Effector CD4-positive, alpha-beta T cell (primary cell): ENCODE measurements around the gene PTN.
"Not testable (repeated sequence)": the region's sequence is repeated elsewhere in the genome, so short reads cannot be mapped to it uniquely, and the experiment has no call there.

Experiments used
- DNase-seq: peaks from one replicate; pipeline ENCODE4 v3.0.0-alpha.2; 2020

PTN gene

DNA sequence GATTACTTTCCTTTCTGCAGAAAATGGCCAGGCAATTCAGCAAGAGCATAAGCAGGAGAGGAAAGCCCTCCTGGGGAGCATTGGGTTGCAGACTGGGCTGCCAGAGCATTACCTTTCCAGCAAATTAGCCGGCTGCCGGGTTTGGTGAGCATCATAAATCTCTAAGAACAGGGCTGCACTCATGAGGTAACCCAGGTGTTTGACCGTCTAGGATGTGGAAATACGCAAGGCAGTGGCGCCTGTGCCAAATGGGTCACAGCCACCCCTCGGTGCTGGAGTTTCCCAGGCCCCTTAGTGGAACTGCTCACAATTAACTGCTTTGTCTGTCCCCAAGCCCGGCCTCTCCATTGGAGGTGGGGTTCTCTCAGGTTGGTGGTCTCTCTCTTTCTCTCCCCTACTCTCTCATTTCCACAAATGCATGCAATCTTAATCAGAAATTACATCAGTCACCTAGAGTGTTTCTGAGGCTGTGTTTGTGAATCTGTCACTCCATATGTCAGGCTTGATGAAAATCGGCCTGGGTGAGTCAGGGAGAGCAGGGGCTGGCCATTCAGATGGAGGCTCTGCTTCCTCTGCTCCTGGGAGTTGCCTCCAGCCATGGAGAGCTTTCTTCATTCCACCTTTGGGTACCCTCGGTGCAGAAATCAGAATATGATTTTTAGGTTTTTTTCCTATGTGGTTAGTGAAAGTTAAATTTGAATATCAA lies 26.7 kb downstream of the PTN start:
- no peak for DNase-seq

DNA sequence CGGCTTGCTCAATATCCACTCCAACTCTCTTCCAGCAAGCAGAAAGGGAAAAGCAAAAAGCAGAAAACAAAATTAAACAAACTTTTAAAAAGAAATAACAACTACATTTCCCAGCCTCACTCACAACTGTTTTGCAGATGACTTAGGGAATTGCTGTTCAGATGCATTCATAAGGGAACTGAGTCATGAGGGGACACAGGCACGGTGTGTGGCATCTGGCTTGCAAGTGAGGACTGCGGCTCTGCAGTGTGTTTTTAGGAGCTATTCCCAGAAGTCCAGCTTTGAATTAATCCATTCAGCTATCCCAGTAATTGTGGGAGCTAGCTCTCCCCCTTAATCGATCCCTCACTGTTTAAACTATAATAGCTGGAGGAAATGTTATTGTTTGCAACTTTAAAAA lies 30.3 kb downstream of the PTN start:
- DNase-seq, result no peak

DNA sequence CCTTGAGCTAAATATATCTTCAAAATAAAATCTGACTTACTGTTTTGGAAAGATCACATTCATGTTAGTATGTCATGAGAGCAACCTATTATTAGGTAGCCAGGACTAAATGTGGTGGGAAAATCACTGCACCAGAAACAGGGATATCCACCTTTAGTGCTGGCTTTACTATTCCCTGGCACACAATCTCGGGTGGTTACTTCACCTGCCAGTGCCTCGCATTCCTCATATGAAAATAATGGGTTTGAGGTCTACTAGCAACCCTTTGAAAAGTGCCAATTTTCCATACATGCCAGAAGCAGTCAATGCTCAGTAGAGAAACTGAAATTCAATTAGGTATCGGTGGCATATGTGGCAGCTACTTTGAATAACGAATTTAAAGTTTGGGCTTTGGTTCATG lies 36.8 kb downstream of the PTN start:
- no peak for DNase-seq

DNA sequence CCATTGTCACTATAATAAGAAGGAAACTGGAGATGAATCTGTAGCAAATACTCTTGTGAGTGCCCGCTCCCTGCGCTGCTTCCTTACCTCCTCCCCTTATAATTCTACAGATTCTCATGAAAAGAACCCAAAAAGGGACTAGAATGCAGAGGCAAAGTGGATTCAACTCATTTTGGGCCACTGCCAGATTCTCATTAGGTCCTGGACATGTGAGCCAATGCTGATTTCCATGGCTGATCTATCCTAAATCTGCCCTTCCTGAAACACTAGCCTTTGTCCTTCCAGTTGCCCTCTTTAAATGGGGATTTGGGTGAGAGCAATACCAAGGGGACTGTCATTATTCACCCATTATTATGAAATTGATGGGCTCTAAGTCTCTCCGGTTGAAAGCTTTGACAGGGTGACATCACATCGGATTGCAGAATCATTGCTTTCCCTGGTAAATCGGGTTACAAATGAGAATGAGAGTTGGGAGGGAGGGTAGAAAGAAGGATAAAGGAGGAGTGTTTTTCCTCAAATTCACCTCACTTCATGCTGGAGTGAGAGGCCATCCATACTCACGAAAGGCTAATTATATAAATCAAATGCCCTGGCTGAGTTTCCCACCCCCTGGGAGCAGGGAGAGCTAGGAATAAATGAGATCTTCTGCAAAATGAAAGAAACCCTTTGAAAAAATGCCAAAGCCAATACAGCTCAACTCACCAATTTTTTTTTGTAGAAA lies 37.5 kb downstream of the PTN start:
- DNase-seq, result no peak

DNA sequence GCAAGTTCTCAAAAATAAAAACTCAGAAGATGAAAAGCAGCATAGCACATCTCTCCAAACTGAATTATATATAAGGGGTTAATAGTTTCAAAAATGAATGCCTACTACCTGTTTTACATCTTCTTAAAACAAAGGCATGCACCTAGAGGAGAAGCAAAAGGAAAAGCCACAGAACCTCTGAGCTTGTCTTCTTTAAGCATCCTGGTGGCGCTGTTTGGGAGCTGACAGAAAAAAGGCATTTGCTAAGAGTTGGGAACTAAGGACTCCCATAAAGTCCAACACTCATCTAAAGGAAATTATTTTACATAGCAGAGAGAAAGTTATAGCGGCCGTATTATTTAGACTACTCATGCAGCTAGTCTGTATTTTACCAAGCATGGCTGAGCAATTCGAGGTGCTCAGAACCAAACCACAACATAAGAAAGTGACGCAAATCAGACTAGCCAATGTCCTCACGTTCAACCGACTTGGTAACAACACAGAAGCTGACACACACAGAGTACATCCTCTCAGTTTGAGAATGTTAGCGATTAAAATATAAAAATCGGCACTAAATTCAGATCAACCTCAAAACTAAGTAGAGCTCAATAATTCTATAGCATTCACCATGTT lies 38.8 kb downstream of the PTN start:
- no peak for DNase-seq

DNA sequence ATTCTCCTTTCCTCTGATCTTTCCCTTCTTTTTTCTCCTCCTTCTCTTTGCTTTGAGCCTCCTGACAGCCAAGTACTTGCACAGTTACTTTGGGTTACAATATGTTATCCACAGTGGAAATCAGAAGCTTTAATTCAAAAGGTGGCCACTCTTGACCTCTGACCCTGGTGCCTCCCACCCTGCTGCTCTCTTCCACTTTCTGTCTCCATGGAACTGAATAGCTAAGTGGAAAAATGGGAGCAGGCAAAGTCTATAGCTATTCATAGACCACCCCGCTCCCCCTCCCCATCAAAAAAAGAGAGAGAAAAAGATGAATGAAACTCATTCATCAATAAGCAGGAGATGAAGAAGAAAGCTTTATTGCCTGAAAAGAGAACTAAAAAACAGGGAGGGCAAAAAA lies 39.4 kb downstream of the PTN start:
- no peak for DNase-seq

DNA sequence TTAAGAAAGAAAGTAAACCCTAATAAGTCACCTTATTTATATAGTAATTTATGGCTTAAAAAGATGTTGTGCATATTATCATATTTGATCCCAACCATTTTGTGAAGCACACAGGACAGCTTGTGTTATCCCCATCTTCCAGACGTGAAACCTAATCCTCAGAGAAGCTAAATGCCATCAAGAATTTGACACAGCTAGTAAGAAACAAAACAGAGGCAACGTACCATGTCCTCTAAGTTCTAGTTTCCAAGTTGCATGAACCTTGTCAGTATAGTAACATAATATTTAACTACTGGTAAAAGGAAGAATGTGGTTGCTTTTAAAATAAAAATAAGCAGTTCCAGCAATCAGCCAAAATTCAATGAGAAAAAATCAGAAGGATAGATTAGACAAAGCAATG lies 41.5 kb downstream of the PTN start:
- DNase-seq, result no peak

DNA sequence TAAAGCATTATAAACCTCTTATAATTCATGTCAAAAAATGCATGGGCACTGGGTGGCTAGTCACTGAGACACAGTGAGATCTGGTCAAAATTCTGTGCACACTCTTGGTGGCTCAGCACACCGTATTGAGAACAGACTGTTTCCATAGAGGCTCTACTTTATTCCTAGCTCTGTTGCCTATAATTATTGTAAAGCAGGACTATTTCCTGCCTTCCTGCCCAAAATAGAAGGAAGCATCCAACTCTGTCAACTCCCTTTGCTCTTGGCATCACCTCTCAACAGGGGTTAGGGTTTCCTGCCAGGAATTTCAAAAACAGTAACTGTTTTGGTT lies 45.1 kb downstream of the PTN start:
- no peak for DNase-seq

DNA sequence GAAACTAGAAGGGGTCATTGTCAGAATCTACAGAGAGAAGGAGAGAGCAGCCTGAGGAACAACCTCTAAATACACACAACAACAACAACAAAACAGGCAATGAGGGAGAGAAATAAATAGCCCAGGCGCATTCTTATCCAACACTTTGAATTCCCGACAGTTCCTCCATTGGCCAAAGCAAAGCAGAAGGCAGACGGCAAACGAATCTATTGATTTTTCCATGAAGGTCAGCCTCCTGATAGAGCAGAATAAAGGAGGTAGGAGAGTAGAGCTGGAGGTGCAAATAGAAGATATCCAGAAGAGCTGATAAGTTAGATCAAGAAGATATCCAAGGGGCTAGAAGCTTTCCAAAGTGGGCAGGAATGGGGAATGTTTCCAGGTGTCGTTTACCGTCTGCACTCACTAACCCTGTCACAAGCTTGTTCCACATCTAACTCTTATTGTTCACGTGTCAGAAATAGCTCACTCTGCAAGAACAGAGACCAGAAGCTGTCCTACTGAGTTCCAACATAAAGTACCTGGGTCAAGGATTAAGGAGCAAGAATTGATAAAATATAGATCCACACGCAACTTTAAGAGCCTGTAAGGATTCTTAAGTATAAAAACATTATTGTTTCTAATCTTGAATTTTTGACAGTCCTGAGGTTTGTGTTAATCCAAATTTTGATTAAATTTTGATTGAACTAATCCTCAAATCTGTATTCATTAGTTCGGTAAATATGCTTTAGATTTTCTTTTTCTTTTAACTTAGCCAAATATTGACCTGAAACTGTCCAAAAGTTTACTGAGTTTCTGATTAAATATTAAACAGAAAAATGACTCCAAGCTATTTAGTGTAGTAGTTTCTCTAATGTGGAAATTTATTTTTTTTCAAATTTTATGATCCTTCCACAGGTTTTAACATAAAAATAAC lies 45.7 kb downstream of the PTN start:
- DNase-seq, result no peak

DNA sequence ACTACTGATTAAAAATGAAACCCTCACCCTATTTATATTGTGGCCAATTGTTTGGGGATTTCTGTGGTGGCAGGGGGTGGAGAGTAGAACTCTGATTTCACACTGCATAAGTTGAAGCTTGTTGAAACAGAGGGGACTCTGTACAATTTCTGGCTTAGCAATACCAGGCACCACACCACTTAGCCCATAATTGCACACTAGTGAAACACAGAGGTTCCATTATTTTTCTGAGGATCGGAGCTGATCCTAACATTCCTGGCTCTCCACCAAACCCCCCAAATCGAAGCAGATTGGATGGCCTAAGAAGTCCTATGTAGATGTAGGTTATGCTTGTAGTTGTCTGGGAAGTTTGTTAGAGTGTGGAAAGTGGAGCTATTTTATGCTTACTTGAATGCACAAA lies 47.0 kb downstream of the PTN start:
- DNase-seq, result no peak

DNA sequence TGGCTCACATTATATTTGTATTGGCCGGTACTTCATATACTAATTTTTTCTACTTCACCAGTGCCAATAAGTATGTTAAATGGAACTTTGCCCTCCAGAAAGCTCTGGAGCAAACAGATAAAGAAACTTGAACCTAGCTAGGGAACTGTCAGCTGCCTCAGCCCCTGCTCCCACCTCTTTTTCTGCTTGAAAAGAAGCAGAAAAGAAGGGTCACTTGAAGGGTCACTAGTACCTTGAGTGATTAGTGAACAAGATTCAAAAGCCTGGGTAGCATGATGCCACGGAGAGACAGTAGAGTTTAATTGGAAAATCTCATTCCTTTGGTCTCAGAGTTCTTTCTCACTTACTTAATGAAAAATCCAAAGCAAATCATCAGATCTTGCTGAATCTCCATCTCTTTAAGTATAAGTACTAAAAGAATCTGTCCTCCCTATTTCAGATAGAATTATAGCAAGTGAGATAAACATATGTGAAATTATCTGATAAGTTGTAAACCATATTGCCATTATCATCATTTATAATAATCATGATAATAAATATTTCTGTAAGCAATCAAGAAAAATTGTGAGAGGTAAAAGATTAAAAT lies 47.7 kb downstream of the PTN start:
- DNase-seq, result no peak

DNA sequence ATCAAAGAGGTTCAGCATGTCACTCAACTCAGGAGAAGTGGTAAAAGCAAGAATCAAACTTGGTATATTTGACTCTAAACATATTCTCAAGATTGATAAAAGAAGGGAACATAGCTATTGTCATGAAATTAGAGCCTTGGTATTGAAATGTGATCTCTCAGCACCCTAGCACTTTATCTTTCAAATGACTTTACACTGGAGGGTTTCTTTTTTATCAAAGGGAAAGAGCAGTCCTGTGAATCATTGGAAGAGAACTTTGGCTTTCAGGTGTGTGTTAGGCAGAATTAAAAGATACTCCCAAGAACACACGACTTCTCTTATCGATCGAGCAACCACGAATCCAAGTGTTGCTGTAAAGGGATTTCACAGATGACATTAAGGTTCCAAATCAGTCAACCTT lies 54.4 kb downstream of the PTN start:
- DNase-seq, result no peak

DNA sequence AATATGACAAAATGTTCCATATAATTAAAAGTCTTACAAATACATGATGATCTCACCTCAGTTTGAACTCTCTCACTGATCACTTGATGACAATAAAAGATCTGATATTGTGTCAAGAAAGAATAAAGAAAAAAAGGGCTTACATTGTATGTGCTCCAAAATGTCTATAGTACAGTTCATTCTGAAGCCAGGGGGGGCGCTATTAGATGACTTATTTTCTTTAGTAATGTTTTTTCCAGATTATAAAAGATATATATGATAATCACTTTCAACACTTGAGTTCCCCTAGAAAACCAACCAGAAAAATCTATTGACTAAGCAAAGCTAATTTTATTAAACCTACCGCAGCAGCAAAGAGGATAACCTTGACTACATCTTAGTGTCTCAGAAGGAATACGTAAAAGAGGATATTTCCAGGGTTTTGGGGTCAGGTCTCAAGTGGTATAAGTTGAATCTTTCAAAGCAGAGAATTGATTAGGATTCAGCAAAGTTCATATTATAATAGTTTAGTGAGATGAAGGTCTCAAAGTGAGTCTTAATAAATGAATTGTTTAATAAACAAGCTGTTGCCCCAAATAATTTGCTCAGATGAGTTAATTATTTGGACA lies 55.8 kb downstream of the PTN start:
- DNase-seq, result no peak

DNA sequence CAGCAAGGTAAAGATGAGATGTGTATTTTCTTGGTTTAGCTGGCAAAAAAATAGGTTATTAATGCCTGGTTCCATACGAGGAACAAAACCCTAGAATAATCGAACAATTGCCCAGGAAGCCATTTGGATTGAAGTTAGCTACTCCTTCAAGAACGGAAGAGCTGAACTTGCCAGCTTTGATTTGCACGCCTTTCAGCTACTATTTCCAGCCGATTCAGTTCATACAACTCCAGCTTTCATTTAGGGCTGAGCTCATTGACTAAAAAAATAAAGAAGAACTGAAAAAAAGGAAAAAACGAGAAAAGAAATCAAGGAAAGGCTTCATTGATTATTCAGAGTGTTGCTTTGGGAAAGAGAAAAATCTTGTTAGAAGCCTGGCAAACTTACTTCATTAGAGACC lies 60.4 kb downstream of the PTN start:
- DNase-seq, result no peak

DNA sequence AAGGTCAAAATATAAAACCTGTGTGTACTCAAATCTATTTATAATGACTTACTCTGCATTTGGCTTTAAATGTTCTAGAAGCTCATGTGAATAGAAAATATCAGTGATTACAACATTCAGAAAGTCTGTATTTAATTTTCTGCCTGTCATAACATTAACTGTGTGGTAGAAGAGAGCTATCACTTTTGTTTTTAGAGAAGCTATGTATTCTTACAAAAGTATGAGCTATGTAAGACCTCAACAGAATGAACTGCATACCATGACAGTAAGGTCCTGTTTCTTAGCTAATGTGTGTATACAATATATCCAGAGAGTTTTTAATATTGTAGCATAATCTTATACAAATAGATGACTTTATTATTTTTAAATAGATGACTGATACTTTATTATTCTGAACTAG lies 61.5 kb downstream of the PTN start:
- no peak for DNase-seq

DNA sequence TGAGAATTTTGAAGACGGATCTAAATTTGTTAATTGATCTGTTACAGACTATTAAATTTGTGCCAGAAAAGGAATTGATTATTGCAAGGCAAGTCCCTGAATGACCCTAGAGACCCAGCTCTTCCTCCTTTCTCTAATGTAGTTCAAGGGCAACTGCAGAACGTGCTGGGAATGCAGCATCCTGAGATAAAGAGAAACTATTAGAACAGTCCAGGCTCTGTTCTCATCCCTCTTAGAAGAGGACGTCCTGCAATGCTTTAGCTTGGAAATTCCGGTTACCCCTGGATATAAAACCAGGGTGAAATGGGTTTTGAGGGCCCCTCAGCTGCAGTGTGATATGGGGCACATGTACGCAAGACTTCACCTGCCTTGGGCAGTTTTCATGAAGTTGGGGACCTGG lies 67.3 kb downstream of the PTN start:
- DNase-seq, result no peak

DNA sequence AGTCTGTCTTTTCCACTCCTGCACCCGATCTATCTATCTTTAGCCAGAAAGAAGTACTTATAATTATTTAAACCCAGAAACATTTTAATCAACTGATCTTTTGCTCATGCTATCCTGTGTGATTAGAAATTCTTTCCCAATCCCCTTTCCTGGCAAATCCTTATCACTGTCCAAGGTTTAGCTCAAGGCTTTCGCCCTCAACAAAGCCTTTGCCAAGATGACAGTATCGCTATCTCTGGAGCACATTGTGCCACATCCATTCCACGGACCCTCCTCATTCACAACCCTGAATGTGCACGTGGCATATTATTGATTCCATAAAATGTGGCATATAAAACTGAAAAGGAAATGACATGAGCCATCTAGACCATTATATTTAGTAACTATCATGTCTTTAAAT lies 71.3 kb downstream of the PTN start:
- no peak for DNase-seq

DNA sequence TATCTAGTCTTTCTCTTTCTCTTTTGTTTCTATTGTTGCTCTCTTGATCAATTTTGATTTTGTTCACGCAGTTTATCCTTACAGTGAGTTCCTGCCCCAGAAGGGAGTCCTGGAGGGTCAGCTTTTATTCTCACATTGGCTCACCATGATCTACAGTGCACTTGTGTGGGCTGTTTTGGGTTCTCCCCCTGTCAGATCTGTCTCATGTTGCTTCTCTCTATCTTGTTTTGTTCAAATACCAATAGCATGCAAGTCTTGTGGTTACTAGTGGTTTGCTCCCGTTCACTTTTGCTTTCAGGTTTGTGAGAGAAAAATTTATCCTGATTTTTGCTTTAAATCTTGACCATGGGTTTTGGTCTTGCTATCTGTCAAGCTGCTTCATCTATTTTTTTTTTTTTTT lies 74.3 kb downstream of the PTN start:
- no peak for DNase-seq

DNA sequence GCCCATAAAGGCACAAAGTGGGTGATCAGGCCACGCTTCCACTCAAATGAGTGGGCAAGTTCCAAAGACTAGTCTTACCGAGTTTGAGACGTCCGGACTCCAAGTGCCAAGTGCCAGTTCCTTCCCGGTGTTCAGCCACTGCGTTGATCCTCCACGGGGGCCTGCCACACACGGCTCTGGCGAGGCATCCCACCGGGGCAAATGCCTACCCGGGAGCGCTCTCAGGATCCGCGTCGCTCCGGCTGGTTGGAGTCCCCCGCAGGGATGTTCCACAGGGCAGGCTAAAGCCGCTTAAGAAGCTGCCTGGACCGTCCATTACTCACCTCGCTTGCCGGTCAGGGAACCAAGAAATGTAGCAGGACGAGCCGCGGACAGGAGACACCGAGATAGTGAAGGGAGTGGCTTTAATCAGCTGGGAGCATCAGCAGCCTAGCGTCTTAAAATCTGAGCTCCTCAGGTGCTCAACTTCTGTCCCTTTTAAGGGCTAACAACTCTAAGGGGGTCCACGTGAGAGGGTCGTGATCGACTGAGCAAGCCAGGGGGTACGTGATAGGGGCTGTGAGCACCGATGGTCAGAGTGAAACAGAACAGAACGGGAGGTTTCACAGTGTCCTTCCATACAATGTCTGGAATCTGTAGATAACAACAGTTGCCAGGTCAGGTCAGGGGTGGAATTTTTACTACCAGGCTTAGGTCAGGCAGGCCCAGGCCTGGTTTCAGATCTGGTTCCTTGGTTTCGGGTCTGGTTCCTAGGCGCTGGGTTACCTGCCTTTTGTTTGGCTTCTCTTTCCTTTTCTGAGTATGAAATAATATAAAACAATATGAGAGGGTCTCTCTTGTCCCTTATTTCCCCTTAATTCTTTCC lies 75.3 kb downstream of the PTN start:
- not testable (repeated sequence) for DNase-seq

DNA sequence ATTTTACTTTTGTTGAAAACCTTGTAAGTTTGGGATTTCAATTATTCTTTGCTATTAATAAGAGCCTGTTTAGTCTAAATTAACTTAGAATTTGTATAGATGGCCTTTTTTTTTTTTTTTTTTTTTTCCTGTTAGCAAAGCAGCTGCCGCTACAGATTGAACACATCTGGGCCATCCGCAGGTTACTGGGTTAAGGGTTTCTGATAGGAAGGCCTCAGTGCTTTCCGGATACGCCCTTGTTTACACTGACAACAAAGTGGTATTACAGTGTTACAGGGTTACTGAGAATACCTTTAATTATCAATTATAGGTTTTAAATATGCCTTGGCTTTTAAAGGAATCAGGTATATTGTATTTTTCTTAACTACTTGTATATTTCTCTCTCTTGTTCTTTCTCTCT lies 76.8 kb downstream of the PTN start:
- DNase-seq, result no peak

DNA sequence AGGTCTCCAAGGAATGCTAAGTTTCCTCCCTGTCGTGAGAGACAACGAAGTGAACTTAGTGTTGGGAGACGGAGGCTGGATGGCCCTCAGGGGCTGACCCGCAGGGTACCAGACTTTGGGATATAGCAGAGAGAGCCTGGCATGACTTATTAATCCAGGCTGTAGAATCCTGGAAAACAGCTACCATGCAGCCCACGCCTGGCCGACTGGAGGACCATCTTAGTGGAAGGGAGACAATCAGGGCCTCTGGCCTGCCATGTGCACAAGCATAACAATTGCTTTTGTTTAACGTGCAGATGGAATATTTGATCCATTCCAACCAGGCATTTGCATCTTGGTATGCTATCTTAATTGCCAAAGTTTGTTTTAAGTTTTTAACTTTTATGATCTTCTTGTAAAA lies 78.1 kb downstream of the PTN start:
- DNase-seq, result not testable (repeated sequence)

DNA sequence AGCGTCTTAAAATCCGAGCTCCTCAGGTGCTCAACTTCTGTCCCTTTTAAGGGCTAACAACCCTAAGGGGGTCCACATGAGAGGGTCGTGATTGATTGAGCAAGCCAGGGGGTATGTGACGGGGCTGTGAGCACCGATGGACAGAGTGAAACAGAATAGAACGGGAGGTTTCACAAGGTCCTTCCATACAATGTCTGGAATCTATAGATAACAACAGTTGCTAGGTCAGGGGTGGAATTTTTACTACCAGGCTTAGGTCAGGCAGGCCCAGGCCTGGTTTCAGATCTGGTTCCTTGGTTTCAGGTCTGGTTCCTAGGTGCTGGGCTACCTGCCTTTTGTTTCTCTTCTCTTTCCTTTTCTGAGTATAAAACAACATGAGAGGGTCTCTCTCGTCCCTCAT lies 80.9 kb downstream of the PTN start:
- no peak for DNase-seq
